ENCODE results near the gene TBP.
"Not testable (repeated sequence)": the region's sequence is repeated elsewhere in the genome, so short reads cannot be mapped to it uniquely, and the experiment has no call there.

DNA sequence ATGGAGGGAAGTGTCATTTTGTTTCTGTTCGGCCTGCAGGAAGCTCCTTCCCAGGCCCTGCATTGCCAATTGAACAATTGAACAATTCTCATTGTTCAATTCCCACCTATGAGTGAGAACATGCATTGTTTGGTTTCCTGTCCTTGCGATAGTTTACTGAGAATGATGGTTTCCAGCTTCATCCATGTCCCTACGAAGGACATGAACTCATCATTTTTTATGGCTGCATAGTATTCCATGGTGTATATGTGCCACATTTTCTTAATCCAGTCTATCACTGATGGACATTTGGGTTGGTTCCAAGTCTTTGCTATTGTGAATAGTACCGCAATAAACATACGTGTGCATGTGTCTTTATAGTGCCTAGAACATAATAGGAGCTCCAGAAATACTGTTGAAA lies 26.2 kb upstream of the TBP start:
- TF ChIP-seq EZH2phosphoT487 (IDR thresholded peaks at IDR 0.05; ENCODE audit: low read depth, severe bottlenecking, unreplicated experiment); EZH2 (IDR thresholded peaks at IDR 0.05; ENCODE audit: borderline replicate concordance): not testable (repeated sequence)
- TF ChIP-seq, protein P1, sequence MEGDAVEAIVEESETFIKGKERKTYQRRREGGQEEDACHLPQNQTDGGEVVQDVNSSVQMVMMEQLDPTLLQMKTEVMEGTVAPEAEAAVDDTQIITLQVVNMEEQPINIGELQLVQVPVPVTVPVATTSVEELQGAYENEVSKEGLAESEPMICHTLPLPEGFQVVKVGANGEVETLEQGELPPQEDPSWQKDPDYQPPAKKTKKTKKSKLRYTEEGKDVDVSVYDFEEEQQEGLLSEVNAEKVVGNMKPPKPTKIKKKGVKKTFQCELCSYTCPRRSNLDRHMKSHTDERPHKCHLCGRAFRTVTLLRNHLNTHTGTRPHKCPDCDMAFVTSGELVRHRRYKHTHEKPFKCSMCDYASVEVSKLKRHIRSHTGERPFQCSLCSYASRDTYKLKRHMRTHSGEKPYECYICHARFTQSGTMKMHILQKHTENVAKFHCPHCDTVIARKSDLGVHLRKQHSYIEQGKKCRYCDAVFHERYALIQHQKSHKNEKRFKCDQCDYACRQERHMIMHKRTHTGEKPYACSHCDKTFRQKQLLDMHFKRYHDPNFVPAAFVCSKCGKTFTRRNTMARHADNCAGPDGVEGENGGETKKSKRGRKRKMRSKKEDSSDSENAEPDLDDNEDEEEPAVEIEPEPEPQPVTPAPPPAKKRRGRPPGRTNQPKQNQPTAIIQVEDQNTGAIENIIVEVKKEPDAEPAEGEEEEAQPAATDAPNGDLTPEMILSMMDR (IDR thresholded peaks at IDR 0.05; ENCODE audit: poor library complexity), result not testable (repeated sequence)

Measured in hepatocyte (in vitro differentiated cells).